ENCODE measurements around the gene ADGRB2.

ADGRB2 gene

DNA sequence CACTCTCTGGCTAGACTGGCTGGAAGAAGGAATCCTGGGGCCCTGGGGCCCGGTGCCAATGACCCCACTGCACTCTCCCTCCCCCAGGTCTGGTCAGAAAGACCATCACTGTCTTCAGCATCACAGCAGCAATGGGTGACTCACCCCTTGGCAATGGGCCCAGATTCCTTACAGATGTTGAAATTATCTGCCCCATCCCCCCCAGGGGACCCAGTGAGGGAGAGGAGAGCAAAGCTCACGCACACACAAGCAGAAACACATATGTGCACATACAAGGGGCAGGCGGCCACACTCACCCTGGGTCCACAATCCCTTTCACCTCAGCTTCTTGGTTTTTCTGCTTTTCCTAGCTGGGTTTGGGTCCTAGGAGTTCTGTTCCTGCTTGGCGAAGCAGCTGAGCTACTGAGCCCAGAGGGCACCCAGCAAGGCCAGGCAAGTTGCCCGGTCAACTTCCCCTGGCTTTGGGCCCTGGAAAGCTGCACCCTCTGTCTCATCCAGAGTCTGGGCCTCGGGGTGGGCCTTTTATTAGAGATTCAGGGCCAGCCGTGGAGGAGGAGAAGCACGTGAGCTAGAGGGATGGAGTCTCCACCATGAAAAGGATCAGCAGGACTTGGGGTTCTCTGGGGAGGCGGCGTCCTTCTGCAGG lies 62.9 kb downstream of the ADGRB2 start (continued):
- TF ChIP-seq, protein P1, sequence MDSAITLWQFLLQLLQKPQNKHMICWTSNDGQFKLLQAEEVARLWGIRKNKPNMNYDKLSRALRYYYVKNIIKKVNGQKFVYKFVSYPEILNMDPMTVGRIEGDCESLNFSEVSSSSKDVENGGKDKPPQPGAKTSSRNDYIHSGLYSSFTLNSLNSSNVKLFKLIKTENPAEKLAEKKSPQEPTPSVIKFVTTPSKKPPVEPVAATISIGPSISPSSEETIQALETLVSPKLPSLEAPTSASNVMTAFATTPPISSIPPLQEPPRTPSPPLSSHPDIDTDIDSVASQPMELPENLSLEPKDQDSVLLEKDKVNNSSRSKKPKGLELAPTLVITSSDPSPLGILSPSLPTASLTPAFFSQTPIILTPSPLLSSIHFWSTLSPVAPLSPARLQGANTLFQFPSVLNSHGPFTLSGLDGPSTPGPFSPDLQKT (IDR thresholded peaks at IDR 0.05; ENCODE audit: borderline replicate concordance, low read depth, low read length) = no peak
- no peak for TF ChIP-seq MEIS1 (CRISPR knock-in tag; IDR thresholded peaks at IDR 0.05; ENCODE audit: borderline replicate concordance)
- no peak for TF ChIP-seq ZNF202 (tag by site-specific recombination; IDR thresholded peaks at IDR 0.05; ENCODE audit: borderline replicate concordance)
- TF ChIP-seq, protein P2, sequence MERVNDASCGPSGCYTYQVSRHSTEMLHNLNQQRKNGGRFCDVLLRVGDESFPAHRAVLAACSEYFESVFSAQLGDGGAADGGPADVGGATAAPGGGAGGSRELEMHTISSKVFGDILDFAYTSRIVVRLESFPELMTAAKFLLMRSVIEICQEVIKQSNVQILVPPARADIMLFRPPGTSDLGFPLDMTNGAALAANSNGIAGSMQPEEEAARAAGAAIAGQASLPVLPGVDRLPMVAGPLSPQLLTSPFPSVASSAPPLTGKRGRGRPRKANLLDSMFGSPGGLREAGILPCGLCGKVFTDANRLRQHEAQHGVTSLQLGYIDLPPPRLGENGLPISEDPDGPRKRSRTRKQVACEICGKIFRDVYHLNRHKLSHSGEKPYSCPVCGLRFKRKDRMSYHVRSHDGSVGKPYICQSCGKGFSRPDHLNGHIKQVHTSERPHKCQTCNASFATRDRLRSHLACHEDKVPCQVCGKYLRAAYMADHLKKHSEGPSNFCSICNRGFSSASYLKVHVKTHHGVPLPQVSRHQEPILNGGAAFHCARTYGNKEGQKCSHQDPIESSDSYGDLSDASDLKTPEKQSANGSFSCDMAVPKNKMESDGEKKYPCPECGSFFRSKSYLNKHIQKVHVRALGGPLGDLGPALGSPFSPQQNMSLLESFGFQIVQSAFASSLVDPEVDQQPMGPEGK (tag by site-specific recombination; IDR thresholded peaks at IDR 0.05) = peak; percentile 93
- TF ChIP-seq ZNF701 (tag by site-specific recombination; IDR thresholded peaks at IDR 0.05) = no peak
- no peak for TF ChIP-seq ZNF404 (tag by site-specific recombination; IDR thresholded peaks at IDR 0.05)
- TF ChIP-seq TCF7L2 (IDR thresholded peaks at IDR 0.05; ENCODE audit: borderline replicate concordance, low read depth, low read length) = no peak
- no peak for TF ChIP-seq ZNF350 (tag by site-specific recombination; IDR thresholded peaks at IDR 0.05)
- TF ChIP-seq ZNF23 (tag by site-specific recombination; IDR thresholded peaks at IDR 0.05; ENCODE audit: borderline replicate concordance) = no peak
- no peak for TF ChIP-seq ZNF777 (tag by site-specific recombination; IDR thresholded peaks at IDR 0.05; ENCODE audit: borderline replicate concordance)
- TF ChIP-seq WT1 (tag by site-specific recombination; IDR thresholded peaks at IDR 0.05) = no peak
- TF ChIP-seq ZNF600 (tag by site-specific recombination; IDR thresholded peaks at IDR 0.05) = 0 out of 2 replicates have a peak, but pooled peaks have one; percentile 31
- no peak for TF ChIP-seq ZNF155 (tag by site-specific recombination; IDR thresholded peaks at IDR 0.05)
- TF ChIP-seq, protein P3, sequence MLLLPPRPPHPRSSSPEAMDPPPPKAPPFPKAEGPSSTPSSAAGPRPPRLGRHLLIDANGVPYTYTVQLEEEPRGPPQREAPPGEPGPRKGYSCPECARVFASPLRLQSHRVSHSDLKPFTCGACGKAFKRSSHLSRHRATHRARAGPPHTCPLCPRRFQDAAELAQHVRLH (tag by site-specific recombination; IDR thresholded peaks at IDR 0.05) = no peak
- TF ChIP-seq, protein P4, sequence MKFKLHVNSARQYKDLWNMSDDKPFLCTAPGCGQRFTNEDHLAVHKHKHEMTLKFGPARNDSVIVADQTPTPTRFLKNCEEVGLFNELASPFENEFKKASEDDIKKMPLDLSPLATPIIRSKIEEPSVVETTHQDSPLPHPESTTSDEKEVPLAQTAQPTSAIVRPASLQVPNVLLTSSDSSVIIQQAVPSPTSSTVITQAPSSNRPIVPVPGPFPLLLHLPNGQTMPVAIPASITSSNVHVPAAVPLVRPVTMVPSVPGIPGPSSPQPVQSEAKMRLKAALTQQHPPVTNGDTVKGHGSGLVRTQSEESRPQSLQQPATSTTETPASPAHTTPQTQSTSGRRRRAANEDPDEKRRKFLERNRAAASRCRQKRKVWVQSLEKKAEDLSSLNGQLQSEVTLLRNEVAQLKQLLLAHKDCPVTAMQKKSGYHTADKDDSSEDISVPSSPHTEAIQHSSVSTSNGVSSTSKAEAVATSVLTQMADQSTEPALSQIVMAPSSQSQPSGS (tag by site-specific recombination; IDR thresholded peaks at IDR 0.05; ENCODE audit: low read depth) = peak; percentile 26; the same call in 1 of the 2 replicates
- no peak for TF ChIP-seq ZNF169 (tag by site-specific recombination; IDR thresholded peaks at IDR 0.05)
- TF ChIP-seq, protein P5, sequence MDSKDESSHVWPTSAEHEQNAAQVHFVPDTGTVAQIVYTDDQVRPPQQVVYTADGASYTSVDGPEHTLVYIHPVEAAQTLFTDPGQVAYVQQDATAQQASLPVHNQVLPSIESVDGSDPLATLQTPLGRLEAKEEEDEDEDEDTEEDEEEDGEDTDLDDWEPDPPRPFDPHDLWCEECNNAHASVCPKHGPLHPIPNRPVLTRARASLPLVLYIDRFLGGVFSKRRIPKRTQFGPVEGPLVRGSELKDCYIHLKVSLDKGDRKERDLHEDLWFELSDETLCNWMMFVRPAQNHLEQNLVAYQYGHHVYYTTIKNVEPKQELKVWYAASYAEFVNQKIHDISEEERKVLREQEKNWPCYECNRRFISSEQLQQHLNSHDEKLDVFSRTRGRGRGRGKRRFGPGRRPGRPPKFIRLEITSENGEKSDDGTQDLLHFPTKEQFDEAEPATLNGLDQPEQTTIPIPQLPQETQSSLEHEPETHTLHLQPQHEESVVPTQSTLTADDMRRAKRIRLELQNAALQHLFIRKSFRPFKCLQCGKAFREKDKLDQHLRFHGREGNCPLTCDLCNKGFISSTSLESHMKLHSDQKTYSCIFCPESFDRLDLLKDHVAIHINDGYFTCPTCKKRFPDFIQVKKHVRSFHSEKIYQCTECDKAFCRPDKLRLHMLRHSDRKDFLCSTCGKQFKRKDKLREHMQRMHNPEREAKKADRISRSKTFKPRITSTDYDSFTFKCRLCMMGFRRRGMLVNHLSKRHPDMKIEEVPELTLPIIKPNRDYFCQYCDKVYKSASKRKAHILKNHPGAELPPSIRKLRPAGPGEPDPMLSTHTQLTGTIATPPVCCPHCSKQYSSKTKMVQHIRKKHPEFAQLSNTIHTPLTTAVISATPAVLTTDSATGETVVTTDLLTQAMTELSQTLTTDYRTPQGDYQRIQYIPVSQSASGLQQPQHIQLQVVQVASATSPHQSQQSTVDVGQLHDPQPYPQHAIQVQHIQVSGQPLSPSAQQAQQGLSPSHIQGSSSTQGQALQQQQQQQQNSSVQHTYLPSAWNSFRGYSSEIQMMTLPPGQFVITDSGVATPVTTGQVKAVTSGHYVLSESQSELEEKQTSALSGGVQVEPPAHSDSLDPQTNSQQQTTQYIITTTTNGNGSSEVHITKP (tag by site-specific recombination; IDR thresholded peaks at IDR 0.05) = no peak
- TF ChIP-seq ZNF558 (tag by site-specific recombination; IDR thresholded peaks at IDR 0.05) = no peak
- no peak for TF ChIP-seq ZFP3 (tag by site-specific recombination; IDR thresholded peaks at IDR 0.05; ENCODE audit: low read depth)
- no peak for TF ChIP-seq ZNF426 (tag by site-specific recombination; IDR thresholded peaks at IDR 0.05)
- no peak for TF ChIP-seq ZNF239 (tag by site-specific recombination; IDR thresholded peaks at IDR 0.05)
- TF ChIP-seq ZNF16 (tag by site-specific recombination; IDR thresholded peaks at IDR 0.05; ENCODE audit: low read depth) = no peak
- no peak for TF ChIP-seq ZNF621 (tag by site-specific recombination; IDR thresholded peaks at IDR 0.05)
- no peak for TF ChIP-seq ZNF10 (tag by site-specific recombination; IDR thresholded peaks at IDR 0.05)
- no peak for TF ChIP-seq ZNF114 (tag by site-specific recombination; IDR thresholded peaks at IDR 0.05)
- TF ChIP-seq ZNF596 (tag by site-specific recombination; IDR thresholded peaks at IDR 0.05) = no peak
- TF ChIP-seq ZNF623 (tag by site-specific recombination; IDR thresholded peaks at IDR 0.05) = no peak
- no peak for TF ChIP-seq ZNF473 (tag by site-specific recombination; IDR thresholded peaks at IDR 0.05)
- no peak for TF ChIP-seq SCRT2 (tag by site-specific recombination; IDR thresholded peaks at IDR 0.05)
- no peak for TF ChIP-seq HOXA7 (CRISPR knock-in tag; IDR thresholded peaks at IDR 0.05; ENCODE audit: borderline replicate concordance)
- no peak for TF ChIP-seq ZNF76 (tag by site-specific recombination; IDR thresholded peaks at IDR 0.05; ENCODE audit: borderline replicate concordance, low read depth)
- TF ChIP-seq FEZF1 (tag by site-specific recombination; IDR thresholded peaks at IDR 0.05) = peak; percentile 10; the same call in 1 of the 2 replicates
- no peak for TF ChIP-seq ZNF132 (tag by site-specific recombination; IDR thresholded peaks at IDR 0.05; ENCODE audit: borderline replicate concordance)
- TF ChIP-seq ZNF530 (tag by site-specific recombination; IDR thresholded peaks at IDR 0.05; ENCODE audit: low read depth) = no peak
